NCI-H146 treated with DMSO at 0.1 percent for 48 hours (cell line): ENCODE measurements around the gene MED27.
"Not testable (repeated sequence)": the region's sequence is repeated elsewhere in the genome, so short reads cannot be mapped to it uniquely, and the experiment has no call there.

ENCODE experiments used
- DNase-seq: peaks from one replicate; lab custom pipeline; 2025; ENCODE audit not compliant: unreplicated experiment; lab: John Stamatoyannopoulos, UW

Gene MED27

DNA sequence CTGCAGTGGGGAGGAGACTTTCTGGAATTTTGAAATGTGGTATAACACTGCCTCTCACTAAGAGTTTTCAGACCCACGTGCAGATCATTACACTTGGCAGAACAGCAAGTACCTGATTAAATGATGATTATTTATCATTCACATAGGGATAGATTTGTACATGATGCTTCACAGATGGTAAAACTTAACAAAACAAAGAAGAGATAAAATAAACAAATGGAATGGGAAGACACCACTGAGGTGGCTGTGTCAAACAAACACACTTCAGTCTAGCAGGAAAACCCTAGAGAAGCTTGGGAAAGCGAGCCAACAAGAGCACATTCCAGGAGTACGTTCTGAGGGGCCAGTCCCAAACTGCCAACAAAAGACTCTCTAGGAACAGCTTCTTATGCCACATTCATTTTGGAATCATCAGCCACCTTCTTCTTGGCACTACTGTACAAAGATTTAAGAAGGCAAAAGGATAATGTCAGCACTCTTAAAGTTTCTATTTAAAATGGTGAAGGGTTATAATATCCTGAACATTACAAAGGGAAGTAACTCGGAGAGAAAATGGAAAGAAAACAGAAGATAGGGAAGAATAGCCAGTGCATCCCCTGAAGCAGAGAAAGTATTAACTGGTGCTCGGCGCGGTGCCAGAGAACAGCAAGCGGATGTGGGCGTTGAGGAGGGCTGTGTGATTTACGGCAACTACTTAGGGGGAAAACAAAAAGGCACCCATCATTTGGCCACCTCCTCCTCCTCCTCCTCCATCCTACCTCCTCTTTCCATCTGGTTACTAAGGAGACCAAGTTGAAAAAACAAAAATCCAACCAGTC, 1.6 kb downstream of the MED27 start:
- no peak for DNase-seq

DNA sequence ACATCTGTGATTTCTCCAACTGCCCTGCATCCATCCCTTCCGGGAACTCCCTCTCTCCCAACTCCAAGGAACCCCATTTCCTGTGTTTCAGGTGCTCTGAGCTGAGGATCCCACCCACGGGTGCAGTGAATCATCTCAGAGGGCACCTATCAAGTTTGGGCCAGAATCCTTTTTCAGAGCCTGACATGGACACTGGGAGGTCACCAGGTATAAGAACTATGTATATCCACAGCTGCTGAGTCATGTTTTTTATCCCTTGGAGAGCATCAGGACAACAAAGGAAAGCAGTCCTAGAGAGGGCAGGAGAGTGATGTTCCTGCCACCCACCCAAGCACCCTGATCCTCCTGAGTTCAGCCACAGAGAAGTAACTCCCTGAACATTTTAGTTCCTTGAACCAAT, 3.8 kb downstream of the MED27 start:
- no peak for DNase-seq

DNA sequence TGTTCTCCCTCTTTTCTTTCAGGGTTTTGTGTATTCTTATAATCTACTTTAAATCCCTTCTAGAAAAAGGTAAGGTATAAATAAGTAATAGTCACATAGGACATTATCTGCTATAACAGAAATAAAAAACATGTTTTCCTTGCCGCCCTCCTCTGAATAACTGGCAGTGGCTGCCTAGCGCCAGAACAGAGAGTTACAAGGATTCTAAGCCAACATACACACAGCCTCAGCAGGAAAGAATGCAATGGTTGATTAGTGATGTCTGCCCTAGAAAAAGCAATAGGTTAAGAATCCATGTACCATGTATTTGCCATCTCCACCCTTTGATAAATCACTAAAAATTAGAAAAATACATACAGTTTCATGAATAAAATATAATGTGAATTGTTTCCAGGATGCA, 4.9 kb downstream of the MED27 start:
- no peak for DNase-seq

DNA sequence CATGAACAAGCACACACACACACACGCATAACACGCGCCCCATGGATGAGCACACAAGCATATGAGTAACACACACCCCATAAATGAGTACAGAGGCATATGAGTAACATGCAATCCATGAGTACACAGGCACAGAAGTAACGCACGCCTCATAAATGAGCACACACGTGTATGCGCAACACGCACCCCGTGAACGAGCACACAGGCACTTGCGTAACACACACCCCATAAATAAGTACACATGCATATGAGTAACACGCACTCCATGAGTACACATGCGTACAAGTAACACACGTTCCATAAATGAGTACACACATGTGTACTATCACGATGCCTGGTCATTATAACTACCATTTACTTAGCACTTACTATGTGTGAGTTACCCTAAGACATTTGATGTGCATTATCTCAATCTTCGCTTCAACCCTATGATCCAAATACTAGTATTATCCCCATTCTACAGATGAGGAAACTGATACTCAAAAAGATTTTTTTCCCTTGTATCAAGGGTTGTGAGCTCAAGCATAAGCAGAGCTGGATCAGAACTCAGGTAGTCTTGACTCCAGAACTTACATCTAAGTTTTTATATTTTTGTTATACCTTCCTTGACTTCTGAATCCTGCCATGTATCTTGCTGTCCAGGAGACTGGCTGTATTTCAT, 7.7 kb downstream of the MED27 start:
- no peak for DNase-seq

DNA sequence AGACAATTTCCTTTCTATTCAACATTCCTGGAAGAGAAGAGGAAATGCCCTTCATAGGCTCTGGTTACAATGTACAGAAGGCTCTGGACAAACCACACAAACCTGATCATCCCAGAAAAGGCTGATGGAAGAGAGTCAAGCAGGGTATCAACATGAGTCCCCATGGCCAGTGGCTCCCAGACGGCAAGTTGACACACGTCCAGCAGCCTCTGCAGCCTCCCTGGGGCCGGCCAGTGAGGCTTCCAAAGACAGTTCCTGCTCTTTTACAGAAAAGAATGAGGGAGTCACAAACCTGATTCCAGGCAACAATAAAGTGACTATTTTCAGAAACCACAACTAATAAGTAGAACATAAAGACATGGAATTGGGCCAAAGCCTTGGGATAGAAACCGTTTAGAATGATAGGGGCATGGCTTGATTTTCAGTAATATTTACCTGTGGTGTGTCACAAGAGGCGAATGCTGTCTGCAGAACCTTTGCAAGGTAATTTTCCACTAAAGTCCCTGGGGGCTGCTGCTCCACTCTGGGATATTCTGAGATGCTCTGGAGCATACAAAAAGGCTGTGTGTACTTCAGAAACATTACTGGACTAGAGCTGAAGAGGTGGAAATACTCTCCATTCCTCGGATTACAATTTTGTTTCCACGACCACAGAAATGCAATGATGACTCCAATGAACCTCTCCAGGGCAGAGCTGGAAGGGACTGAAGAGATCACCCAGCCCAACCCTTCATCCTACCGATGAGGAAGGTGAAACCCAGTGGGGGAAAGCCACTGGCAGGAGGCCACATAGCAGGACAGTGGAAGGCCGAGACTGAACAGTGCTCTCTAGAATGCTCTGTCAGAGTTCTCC, 10.4 kb downstream of the MED27 start:
- DNase-seq: no peak

DNA sequence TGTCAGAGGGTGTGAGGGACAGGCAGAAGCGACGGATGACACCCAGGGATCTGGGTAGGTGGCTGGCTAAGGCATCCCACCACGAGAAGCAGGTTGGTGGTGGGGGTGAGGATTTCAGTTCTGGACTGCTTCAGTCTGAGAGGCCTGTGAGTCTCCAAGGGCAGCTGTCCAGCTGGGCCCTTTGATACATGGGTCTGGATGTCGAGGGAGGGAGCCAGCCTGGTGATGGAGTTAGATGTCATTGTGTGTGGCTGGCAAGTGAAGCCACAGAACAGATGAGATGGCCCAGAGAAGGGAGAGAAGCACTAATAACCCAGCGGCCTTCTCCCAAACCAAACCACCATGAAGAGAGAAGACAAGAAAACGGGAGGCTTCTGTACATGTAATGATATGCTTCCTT, 11.1 kb downstream of the MED27 start:
- no peak for DNase-seq

DNA sequence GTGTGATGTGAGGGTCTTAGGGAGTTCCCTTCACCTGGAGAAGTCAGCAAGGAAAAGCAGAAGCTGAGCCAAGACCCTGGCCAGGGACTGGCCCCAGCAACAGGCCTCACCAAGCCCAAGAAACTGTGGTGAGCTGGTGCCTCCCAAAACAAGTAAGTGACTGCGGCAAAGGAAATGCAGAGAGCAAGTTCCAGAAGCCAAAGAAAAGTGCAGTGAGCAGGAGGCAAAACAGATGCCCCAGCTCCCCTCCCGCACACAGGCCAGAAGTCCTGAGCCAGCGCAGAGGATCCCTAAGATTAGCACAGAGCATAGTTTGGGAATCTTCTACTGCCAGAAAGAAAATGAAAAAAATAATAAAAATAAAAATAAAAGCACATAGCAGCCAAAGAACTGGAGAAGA, 13.2 kb downstream of the MED27 start:
- DNase-seq: no peak

DNA sequence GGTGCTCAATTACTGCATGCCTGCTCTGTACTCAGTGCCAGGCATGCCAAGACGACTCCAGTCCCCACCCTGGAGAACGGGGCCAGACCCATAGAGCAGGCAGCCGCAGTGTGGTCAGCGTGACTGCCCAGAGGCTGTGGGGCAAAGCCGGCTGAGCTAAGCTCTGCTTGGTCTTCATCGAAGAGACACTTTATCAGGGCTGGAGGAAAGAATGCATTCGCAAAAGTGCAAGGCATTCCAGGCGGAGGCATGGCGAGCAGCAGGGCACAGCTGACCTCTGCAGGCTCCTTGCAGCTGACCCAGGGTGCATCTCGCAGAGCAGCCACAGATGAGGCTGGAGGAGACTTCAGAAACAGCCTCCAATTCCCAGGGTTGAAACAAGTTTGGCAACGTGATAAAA, 13.6 kb downstream of the MED27 start:
- DNase-seq: no peak

DNA sequence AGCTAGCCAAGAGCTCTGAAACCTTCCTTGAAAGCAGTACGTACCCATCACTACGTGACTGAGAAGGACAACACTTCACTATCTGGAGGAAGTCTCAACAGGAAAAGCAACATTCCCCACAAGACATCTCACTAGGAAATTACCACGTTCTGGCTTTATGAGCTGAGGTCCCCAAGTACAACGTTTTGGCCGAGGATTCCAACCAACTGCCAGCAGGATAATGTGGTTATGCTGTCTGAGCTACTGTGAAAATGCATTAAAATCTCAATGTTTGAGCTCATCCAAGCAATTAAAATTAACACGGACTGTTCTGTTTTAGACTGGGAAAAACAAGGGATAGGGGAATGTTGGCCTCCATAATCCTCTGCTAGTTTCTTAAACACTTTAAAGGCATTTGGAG, 16.4 kb downstream of the MED27 start:
- no peak for DNase-seq

DNA sequence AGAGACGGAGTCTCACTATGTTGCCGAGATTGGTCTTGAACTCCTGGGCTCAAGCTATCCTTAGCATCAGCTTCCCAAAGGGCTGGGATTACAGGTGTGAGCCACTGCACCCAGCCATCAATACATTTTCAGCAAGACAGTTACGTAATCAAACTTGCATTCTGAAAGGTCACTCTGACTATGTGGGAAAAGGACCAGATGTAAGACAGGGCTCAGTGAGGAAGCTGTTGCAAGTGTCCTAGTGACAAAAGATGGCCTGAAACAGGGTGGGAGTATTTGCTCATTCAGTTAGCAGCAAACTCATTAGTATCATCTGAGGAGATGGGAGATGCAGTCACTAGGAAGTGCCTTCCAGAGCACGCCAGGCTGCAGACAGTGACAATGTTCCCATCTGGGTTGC, 16.9 kb downstream of the MED27 start:
- no peak for DNase-seq

DNA sequence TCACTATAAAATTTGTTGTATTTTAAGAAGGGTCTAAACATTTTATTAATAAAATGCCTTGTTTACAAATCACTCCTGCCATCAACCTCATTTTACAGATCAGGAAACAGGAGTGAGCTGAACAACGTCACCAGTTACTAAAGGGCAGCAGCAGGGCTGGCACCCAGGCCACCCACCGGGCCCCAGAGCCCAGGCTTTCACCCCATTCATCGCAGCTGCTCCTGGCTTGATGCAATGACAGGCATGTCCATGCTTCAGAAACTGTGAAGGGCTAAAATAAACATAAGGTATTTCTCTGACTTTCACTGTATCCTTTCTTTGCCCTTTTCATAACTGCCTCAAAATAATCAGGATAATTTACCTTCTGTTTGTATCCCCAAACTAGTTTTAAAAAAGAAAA, 18.1 kb downstream of the MED27 start:
- no peak for DNase-seq

DNA sequence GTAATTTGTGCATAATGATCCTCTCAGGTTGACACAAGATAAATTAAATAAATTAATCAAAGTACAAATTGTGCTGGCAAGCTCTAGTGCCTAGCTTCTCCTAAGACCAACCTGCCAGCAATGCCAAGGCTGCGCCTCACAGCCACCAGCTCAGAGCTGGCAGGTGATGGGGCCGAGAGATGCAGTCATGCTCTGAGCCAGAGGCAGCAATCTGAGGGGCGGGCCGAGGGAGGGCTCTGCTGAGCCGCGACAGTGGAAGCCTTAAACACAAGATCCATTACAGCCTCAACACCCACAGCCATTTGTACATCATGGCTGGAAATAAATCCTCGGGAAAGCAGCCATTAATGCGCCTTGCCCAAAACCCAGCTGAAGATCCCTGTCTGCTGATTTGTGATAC, 20.3 kb downstream of the MED27 start:
- DNase-seq: no peak

DNA sequence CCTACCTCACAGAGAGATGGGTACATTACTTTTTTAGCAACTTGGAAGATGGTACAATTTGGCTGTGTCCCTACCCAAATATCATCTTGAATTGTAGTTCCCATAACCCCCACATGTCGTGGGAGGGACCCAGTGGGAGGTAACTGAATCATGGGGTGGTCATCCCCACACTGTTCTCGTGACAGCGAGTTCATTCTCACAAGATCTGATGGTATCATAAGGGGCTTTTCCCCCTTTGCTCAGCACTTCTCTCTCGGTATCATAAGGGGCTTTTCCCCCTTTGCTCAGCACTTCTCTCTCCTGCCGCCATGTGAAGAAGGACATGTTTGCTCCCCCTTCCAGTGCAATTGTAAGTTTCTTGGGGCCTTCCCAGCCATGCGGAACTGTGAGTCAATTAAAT, 21.4 kb downstream of the MED27 start:
- DNase-seq: not testable (repeated sequence)

DNA sequence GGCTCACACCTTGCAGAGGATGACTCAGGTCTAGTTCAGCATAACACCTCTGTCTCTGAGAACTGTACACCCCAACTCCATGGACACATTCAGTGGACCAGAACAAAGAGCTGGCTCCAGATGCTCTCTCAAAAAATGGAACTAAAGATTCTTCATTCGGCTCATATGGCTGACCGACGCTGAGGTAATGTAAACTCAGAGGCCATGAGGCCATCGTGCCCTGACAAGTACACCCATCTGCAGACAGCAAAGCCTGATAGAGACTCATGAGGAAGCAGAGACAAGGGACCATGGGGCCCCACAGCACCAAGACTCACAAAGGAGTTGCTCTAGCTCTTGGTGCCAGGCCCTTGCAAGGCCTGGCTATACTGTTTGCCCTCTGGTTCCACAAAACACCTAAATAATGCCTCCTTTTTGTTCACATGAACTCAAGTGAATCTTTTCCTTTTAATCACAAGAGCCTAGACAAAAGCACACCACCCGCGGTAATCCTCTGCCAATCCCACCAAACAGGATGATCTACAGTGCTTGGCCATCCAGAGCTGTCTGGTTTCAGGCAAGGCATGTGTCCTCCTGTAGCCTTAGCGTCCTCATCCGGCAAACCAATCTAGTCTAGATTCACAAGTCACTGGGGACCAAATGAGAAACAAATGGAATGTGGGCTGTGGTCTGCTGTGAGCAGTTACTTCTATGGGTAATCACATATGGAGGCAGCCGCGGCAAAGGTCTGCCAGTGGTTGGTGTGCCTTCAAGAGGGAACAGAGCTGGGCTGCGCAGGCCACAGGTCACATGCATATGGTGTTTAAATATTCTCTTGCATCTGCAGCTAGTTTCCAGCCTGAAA, 22.7 kb downstream of the MED27 start:
- DNase-seq: no peak

DNA sequence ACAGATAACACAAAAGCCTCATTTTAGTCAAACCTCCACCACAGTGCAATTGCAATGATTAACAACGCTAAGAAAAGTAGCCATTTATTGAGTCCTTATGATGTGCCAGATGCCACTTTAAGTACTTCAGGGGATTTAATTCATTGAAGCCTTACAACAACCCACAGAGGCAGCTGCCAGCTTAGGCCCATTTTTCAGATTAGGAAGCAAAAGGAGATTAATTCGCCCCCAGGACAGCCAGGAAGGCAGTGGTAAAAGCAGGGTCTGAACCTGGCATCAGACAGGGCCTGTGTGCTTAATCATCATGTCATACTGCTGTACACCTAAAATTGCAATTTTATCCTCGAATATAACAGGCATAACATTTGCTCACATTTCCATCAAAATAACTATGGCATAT, 23.9 kb downstream of the MED27 start:
- no peak for DNase-seq

DNA sequence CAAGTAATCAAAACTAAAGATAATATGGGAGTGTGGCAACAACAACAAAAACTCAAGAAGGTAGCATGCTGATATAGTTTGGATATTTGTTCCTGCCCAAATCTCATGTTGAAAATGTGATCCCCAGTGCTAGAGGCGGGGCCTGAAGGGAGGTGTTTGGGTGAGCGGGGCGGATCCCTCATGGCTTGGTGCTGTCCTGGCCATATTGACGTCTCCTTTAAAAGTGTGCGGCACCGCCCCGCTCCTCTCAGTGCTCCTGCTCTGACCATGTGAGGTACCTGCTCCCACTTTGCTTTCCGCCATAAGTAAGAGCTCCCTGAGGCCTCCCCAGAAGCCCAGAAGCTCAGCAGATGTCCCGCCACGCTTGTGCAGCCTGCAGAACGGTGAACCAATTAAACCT, 25.6 kb downstream of the MED27 start:
- DNase-seq: no peak

DNA sequence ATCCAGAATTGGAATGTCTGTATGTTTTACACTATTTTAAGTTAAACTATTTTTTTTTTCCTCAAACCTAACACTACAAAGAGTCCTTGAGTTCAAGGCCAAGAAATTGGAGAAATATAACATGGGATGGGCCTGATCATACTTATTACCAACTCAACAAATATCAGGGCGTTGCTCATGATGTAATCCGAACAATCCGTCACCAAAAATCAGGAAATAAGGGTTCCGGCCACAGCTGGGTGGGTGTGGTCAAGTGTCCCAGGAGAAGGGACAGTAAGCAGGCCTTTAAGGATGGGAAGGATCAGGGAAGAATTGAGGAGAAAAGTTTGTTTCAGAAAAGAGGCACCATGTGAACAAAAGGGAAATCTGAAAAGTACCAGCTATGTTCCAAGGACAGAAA, 29.8 kb downstream of the MED27 start:
- DNase-seq: no peak

DNA sequence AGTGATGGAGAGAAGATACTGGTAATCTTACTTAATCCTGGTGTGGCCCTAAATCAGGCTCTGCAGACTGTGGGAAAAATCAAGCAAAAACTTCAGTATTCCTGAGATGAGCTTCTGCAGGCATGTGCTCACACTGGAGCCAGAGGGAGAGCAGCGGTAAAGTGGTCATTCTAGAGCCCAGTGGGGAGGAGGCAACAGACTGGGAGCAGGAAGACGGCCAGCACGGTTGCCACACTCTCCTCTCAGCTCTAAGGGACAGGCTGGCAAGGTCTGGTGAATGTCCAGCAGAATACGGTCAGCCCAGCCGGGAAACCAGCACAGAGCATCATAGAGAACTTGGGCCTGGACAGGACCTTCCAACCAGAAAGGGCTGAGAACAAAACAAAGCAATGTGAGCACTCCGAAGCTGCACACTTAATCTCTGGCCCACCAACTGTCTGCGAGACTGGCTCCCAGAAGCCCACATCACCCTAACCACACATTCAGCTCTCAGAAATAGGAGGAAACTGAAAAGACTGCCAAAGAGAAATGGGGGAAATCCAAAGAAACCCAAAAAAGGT, 30.3 kb downstream of the MED27 start:
- no peak for DNase-seq

DNA sequence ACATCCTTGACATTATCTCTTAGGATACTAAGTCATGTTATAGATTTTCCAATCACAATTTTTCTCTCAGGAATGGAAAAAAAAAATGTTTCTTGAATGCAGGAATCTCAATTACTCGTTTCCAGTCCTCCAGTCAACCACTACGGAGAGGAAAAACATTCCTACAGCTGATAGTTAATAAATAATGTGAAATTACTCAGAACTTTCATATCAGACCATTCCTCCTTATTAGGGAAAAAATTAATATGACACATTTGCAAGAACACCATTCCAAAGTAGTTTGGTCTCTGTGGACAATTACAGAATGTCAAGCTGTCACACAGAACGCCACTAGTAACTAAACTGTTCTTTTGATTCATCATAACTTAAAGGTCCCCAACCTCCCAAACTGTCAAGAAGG, 31.5 kb downstream of the MED27 start:
- no peak for DNase-seq

DNA sequence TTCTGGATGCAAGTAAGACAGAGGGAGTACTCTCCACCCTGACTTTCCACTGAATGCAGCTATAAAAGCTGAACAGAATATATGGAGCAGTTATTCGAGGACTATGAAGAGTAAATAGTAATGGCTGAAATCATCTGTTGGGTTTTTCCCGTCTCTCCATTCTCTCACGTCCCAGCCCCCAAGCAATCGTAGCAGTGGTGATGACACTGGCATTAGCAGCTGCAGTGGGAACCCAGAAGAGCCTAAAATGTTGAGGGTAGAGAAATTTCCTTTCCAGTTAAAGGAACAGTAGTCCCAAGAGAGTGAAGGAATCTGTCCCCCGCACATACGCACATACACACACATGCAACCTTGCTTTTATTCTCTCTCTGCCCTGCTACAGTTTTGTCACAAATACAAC, 33.2 kb downstream of the MED27 start:
- DNase-seq: no peak
